GM12878 (cell line): ENCODE results near the gene PHF20. TPM values are rescaled to one million over a fixed set of nuclear protein-coding genes. Genes with fewer than 3 reads are reported as not detected.

Experiments used
- ATAC-seq: fragments of 200-7000 bp; cut with Tn5 transposase; 3 replicates; pipeline ENCODE4 v1.9.1; 2020; ENCODE audit warnings: mild to moderate bottlenecking, moderate library complexity
- BruUV-seq: library from RNA; stranded (reverse); fragments of 400-500 nt; replicated peaks from 2 replicates; lab custom pipeline; 2021; lab: Mats Ljungman, UMichigan
- CTCF ChIA-PET: fragments of 300-600 bp; sonication (Branson Sonifier 250); formaldehyde crosslinking; extraction: SDS; loops from one replicate; lab custom pipeline; 2021; ENCODE audit warnings: inconsistent platforms; lab: Yijun Ruan, JAX
- POLR2A ChIA-PET: fragments of 350-600 bp; formaldehyde crosslinking; extraction: SDS; loops from one replicate; lab custom pipeline; 2021; ENCODE audit warnings: inconsistent platforms; lab: Charles Lee
- RAD21 ChIA-PET: fragments of 300-600 bp; sonication (Branson Sonifier 250); formaldehyde crosslinking; loops from one replicate; lab custom pipeline; 2023; ENCODE audit warnings: antibody characterized with exemption; ENCODE audit not compliant: unreplicated experiment; lab: Charles Lee
- SMC1A ChIA-PET: fragments of 300-600 bp; sonication (Branson Sonifier 250); formaldehyde crosslinking; loops from one replicate; lab custom pipeline; 2023; ENCODE audit not compliant: unreplicated experiment, uncharacterized antibody; lab: Charles Lee
- DNase-seq: peaks from one replicate; pipeline ENCODE4 v3.0.0-alpha.2; 2011; ENCODE audit warnings: low read depth, low spot score
- FAIRE-seq: peaks from 3 replicates; lab custom pipeline; 2011; peaks lifted over from hg19 to GRCh38; lab: Jason Lieb, UNC
- H2AFZ ChIP-seq: 2 replicates; pipeline ENCODE4 v1.6.0; 2011; ENCODE audit warnings: low read depth, low read length, control low read depth; ENCODE audit not compliant: control insufficient read depth
- H3K27ac ChIP-seq: 2 replicates; pipeline ENCODE4 v1.5.1; 2011; ENCODE audit warnings: control low read depth; ENCODE audit not compliant: control insufficient read depth, insufficient read depth
- H3K27me3 ChIP-seq, 2 experiments: replicated peaks in 1 of 2; 2 replicates each; pipeline versions ENCODE4 v1.6.0 to v1.6.1; 2011; ENCODE audit warnings: low read length in 1 of 2; ENCODE audit not compliant: control insufficient read depth in 2 of 2, insufficient read depth in 2 of 2
- H3K36me3 ChIP-seq, 2 experiments: 2 replicates each; pipeline ENCODE4 v1.5.1; 2011; ENCODE audit warnings: low read length in 1 of 2; ENCODE audit not compliant: control insufficient read depth in 2 of 2, insufficient read depth in 2 of 2
- H3K4me1 ChIP-seq: 2 replicates; pipeline ENCODE4 v1.6.1; 2011; ENCODE audit warnings: mild to moderate bottlenecking, low read length, moderate library complexity, mixed read lengths; ENCODE audit not compliant: control insufficient read depth, insufficient read depth
- H3K4me2 ChIP-seq: 2 replicates; pipeline ENCODE4 v1.6.0; 2011; ENCODE audit warnings: control low read depth; ENCODE audit not compliant: control insufficient read depth, insufficient read depth
- H3K4me3 ChIP-seq: fragments of 200-600 bp; sonication (generic); 2 replicates; pipeline ENCODE4 v1.5.1; 2016
- H3K79me2 ChIP-seq: 2 replicates; pipeline ENCODE4 v1.6.0; 2011; ENCODE audit warnings: low read length; ENCODE audit not compliant: control insufficient read depth, insufficient read depth
- H3K9ac ChIP-seq: 2 replicates; pipeline ENCODE4 v1.8.0; 2011; ENCODE audit warnings: low read length, control low read depth, mixed read lengths; ENCODE audit not compliant: control insufficient read depth, insufficient read depth
- H3K9me3 ChIP-seq: replicated peaks from 3 replicates; pipeline ENCODE4 v1.5.1; 2011; ENCODE audit warnings: mild to moderate bottlenecking, low read length; ENCODE audit not compliant: control insufficient read depth, insufficient read depth
- H4K20me1 ChIP-seq: 2 replicates; pipeline ENCODE4 v1.6.0; 2011; ENCODE audit not compliant: control insufficient read depth, insufficient read depth
- BCL11A ChIP-seq: IDR thresholded peaks from 2 replicates; pipeline ENCODE4 v1.6.1; 2011; ENCODE audit warnings: low read depth, low read length
- GATAD2B ChIP-seq: fragments of 450-650 bp; conservative IDR thresholded peaks from 2 replicates; pipeline ENCODE4 v1.6.1; 2017; ENCODE audit warnings: low read depth, mild to moderate bottlenecking, moderate library complexity
- IKZF2 ChIP-seq, 2 experiments: fragments of 450-650 bp; IDR thresholded peaks; 2 replicates each; pipeline ENCODE4 v1.6.1; 2017; ENCODE audit warnings: mild to moderate bottlenecking in 2 of 2, moderate library complexity in 2 of 2
- JUNB ChIP-seq: IDR thresholded peaks from 2 replicates; pipeline ENCODE4 v1.6.1; 2016; ENCODE audit warnings: antibody characterized with exemption, mild to moderate bottlenecking
- SKIL ChIP-seq: fragments of 450-650 bp; IDR thresholded peaks from 2 replicates; pipeline ENCODE4 v1.6.1; 2017; ENCODE audit warnings: mild to moderate bottlenecking, low read depth, inconsistent platforms; ENCODE audit not compliant: poor library complexity, severe bottlenecking
- ZBTB40 ChIP-seq: fragments of 450-650 bp; IDR thresholded peaks from 2 replicates; pipeline ENCODE4 v1.6.1; 2016; ENCODE audit warnings: mild to moderate bottlenecking, moderate library complexity, borderline replicate concordance
- ZNF24 ChIP-seq: fragments of 450-650 bp; IDR thresholded peaks from 2 replicates; pipeline ENCODE4 v1.6.1; 2017; ENCODE audit warnings: antibody characterized with exemption, mild to moderate bottlenecking
- ZNF592 ChIP-seq: fragments of 450-650 bp; IDR thresholded peaks from 2 replicates; pipeline ENCODE4 v1.6.1; 2017; ENCODE audit warnings: mild to moderate bottlenecking, moderate library complexity
- WGBS: methylation state at CpG from one replicate; pipeline ENCODE4 v1.1.6; 2016; ENCODE audit warnings: low lambda C conversion rate; ENCODE audit not compliant: insufficient replicate concordance, insufficient coverage; ENCODE audit errors: missing lambda C conversion rate; 5-methylcytosine and 5-hydroxymethylcytosine counted together
- in situ Hi-C: fragments of 300-500 bp; cut with MboI; formaldehyde crosslinking; loops from 9 replicates; pipeline ENCODE4 v1.14.3; 2018; ENCODE audit warnings: mixed read lengths
- intact Hi-C: fragments of 100-400 bp; cut with micrococcal nuclease; formaldehyde crosslinking; loops from one replicate; pipeline ENCODE4 v1.14.2; 2022; ENCODE audit not compliant: unreplicated experiment
- polyA plus RNA-seq, 11 experiments: library from polyadenylated mRNA; depleted of rRNA in 4 of 11; unstranded in 6 of 11; stranded (reverse) in 5 of 11; fragments of >200 nt; fragmentation: Nextera tagmentation in 4 of 11; fragmentation: Illumina TruSeq in 1 of 11; extraction: Ambion mirVana in 4 of 11; extraction: Trizol in 1 of 11; gene quantifications; 1 replicate in 1 of 11; 2 replicates in 10 of 11; pipeline versions ENCODE4 v1.2.1 to v1.2.3, GENCODE V29; 2011 to 2016; ENCODE audit warnings: inconsistent platforms in 2 of 11, missing spikeins in 2 of 11, low read depth in 1 of 11
- total RNA-seq, 4 experiments: library from RNA; depleted of rRNA in 3 of 4; stranded (reverse); fragments of >200 nt in 3 of 4; fragmentation: Illumina TruSeq in 1 of 4; extraction: Trizol in 1 of 4; gene quantifications; 2 replicates each; pipeline versions ENCODE4 v1.2.1 to v1.2.3, GENCODE V29; 2013 to 2021

PHF20 gene
- total and polyA plus RNA-seq, 10 of the 15 experiments (the other 5 are each of a cell fraction or from before 2014, with no cell fraction given): 31.6 to 91.2 (median 46.8) TPM

GRCh38 chr20:35892871-35893270, 121.1 kb downstream of the PHF20 start (continued):
- TF ChIP-seq ZBTB40: no peak

- ATAC-seq: peak; percentile 98
- no peak overlapping the region for H3K9ac ChIP-seq
- TF ChIP-seq SKIL (peak; percentile 79), BCL11A (peak; percentile 72), IKZF2 (IDR thresholded peaks at IDR 0.05) (peak; percentile 83 to 84), ZNF592 (no peak), JUNB (peak; percentile 87), GATAD2B (no peak), ZNF24 (peak; percentile 92)
These were observed 122.1 kb downstream of the PHF20 start for GRCh38 chr20:35893942-35894341.

More at GRCh38 chr20:35893942-35894341, 122.1 kb downstream of the PHF20 start:
- BruUV-seq: no TSS peak
- H3K79me2 ChIP-seq: no peaks in the 10 kb centered on the region
- no peak overlapping the region for H3K27ac ChIP-seq
- 0% methylated on average over 3 of the region's 3 CpGs for WGBS
- ChIA-PET POLR2A (interaction anchor here (1.3 kb wide), 1 partner anchor 15 kb away, joined by 3 read pairs; no protein-coding TSS in a partner anchor), RAD21 (interaction anchor here (0.8 to 1.2 kb wide), 3 partner anchors 10 to 60 kb away, joined by 3 to 7 read pairs (median 5); partner anchors contain the start of gene SCAND1), SMC1A (interaction anchor here (0.8 to 4.3 kb wide), 4 partner anchors 16 to 233 kb away, joined by 3 to 11 read pairs (median 5); partner anchors contain the start of gene SCAND1), CTCF (interaction anchor here (0.6 to 2.5 kb wide), 9 partner anchors 9 to 590 kb away, joined by 3 to 10 read pairs (median 3); partner anchors contain the start of gene SCAND1)
- in situ Hi-C loops (no loop called here), intact Hi-C loops (loop anchor here (1.0 kb wide), 1 partner anchor 15 kb away; no protein-coding TSS in a partner anchor)
- H2AFZ ChIP-seq: no peak overlapping the region
- no peak overlapping the region for H3K4me3 ChIP-seq
- no peaks in the 10 kb centered on the region for H4K20me1 ChIP-seq
- H3K36me3 ChIP-seq: no peaks in the 10 kb centered on the region
- H3K27me3 ChIP-seq: no peaks in the 10 kb centered on the region
- H3K9me3 ChIP-seq: no peaks in the 10 kb centered on the region
- DNase-seq: peak; percentile 76
- peaks cover 30% of the 10 kb centered on the region for H3K4me1 ChIP-seq
- peak overlapping the region; percentile 53; the same call in 1 of the 2 replicates for H3K4me2 ChIP-seq
- peak; percentile 90 for FAIRE-seq
